SIG-M5 treated with dmso at 0.1 percent for 504 hours (cell line): Measurements from ENCODE around the gene IKZF1.

ENCODE experiments used
- DNase-seq: peaks from one replicate; lab custom pipeline; 2025; ENCODE audit not compliant: unreplicated experiment; lab: John Stamatoyannopoulos, UW

The IKZF1 gene

GRCh38 chr7:50436133-50436806, 131.8 kb downstream of the IKZF1 start:
- no peak for DNase-seq

GRCh38 chr7:50446542-50446960, 142.0 kb downstream of the IKZF1 start:
- peak; percentile 61 for DNase-seq

- no peak for DNase-seq
These were observed 144.3 kb downstream of the IKZF1 start for GRCh38 chr7:50448823-50449222.

- no peak for DNase-seq
These were observed 145.0 kb downstream of the IKZF1 start for GRCh38 chr7:50449501-50449880.

GRCh38 chr7:50449881-50450589, 145.5 kb downstream of the IKZF1 start, which contains the start of gene FIGNL1:
Gene FIGNL1, minus strand, starts transcription at chr7:50450350. Its CDS starts 3,063 bp downstream, at chr7:50447287.
- DNase-seq = peak; percentile 77

GRCh38 chr7:50450590-50451032, 146.1 kb downstream of the IKZF1 start:
- DNase-seq = no peak
